ENCODE data around the gene CD81.

- TF ChIP-seq EZH2 (IDR thresholded peaks at IDR 0.05; ENCODE audit: insufficient read depth, poor library complexity, severe bottlenecking) = no peak
- TF ChIP-seq EZH2phosphoT487 (IDR thresholded peaks at IDR 0.05; ENCODE audit: insufficient read depth, low read depth) = no peak
Observed at GRCh38 chr11:2386591-2386990, 9.5 kb downstream of the CD81 start.
